HG02571 (cell line): ENCODE measurements around the gene RREB1.
A peak's percentile ranks its signal among the peaks of the same experiment; 100 is the strongest.

Source experiments
- ATAC-seq: cut with Tn5 transposase; IDR thresholded peaks from one replicate; pipeline ENCODE4 v1.9.1; 2021; ENCODE audit warnings: mild to moderate bottlenecking, moderate library complexity; ENCODE audit not compliant: unreplicated experiment

Gene RREB1

GRCh38 chr6:7190791-7191190, 83.0 kb downstream of the RREB1 start:
- ATAC-seq = no peak

- no peak for ATAC-seq
Observed at GRCh38 chr6:7193122-7193521, 85.4 kb downstream of the RREB1 start.

GRCh38 chr6:7194657-7195056, 86.9 kb downstream of the RREB1 start:
- no peak for ATAC-seq

- no peak for ATAC-seq
Observed at GRCh38 chr6:7195339-7196018, 87.7 kb downstream of the RREB1 start.

GRCh38 chr6:7196019-7196402, 88.2 kb downstream of the RREB1 start:
- no peak for ATAC-seq

GRCh38 chr6:7196685-7197283, 89.0 kb downstream of the RREB1 start:
- ATAC-seq = no peak

- no peak for ATAC-seq
Observed at GRCh38 chr6:7197747-7198146, 90.0 kb downstream of the RREB1 start.

- ATAC-seq = no peak
Observed at GRCh38 chr6:7198833-7199800, 91.4 kb downstream of the RREB1 start.

GRCh38 chr6:7200598-7201443, 93.1 kb downstream of the RREB1 start:
- ATAC-seq = no peak

- ATAC-seq = no peak
Observed at GRCh38 chr6:7201444-7201731, 93.6 kb downstream of the RREB1 start.

- ATAC-seq = peak; percentile 93
Observed at GRCh38 chr6:7201732-7202541, 94.2 kb downstream of the RREB1 start.

GRCh38 chr6:7202950-7203349, 95.2 kb downstream of the RREB1 start:
- no peak for ATAC-seq

- no peak for ATAC-seq
Observed at GRCh38 chr6:7203939-7204338, 96.2 kb downstream of the RREB1 start.

GRCh38 chr6:7204726-7205125, 97.0 kb downstream of the RREB1 start:
- no peak for ATAC-seq

GRCh38 chr6:7207720-7208119, 100.0 kb downstream of the RREB1 start:
- ATAC-seq = no peak

GRCh38 chr6:7213416-7213815, 105.7 kb downstream of the RREB1 start:
- no peak for ATAC-seq

- no peak for ATAC-seq
Observed at GRCh38 chr6:7214468-7214867, 106.7 kb downstream of the RREB1 start.

GRCh38 chr6:7215131-7215530, 107.4 kb downstream of the RREB1 start:
- no peak for ATAC-seq

- no peak for ATAC-seq
Observed at GRCh38 chr6:7215798-7216231, 108.1 kb downstream of the RREB1 start.

- ATAC-seq = no peak
Observed at GRCh38 chr6:7216941-7217621, 109.3 kb downstream of the RREB1 start.
